Uterus (tissue), 2 donors: ENCODE data around the gene CYP4F12.

Source experiments
- CTCF ChIP-seq, 4 experiments: fragments of 200-600 bp in 2 of 4; fragments of 450-650 bp in 2 of 4; sonication (generic) in 2 of 4; IDR thresholded peaks; one replicate each; pipeline ENCODE4 v1.5.1; 2016 to 2019; ENCODE audit warnings: antibody characterized with exemption in 4 of 4, mild to moderate bottlenecking in 2 of 4, moderate library complexity in 1 of 4
- POLR2A ChIP-seq, 2 donors: fragments of 450-650 bp; IDR thresholded peaks; one replicate each; pipeline ENCODE4 v1.6.1; 2016; ENCODE audit warnings: antibody characterized with exemption in 2 of 2, mild to moderate bottlenecking in 1 of 2, moderate library complexity in 1 of 2

DNA sequence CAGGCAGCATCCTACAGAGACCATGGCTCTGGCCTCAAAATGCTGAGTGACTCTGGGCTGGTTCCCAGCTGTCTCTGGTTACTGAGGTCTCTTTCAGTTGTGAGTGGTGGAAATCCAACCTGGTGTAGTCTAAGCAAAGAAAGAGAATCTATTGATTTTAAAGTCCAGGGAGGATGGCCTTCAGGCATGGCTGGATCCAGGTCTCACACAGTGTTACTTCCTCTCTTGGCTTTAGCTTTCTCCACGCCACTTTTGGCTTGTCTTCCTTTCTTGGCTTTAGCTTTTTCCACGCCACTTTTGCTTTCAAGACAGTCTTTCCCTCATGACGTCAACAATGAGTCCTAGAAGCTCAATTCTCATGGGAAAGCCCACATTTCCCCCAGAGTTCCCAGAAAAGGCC lies 28.1 kb upstream of the CYP4F12 start:
- TF ChIP-seq CTCF (IDR thresholded peaks at IDR 0.05) (no peak), POLR2A (IDR thresholded peaks at IDR 0.05) (no peak)
